IPS-15b (cell line): ENCODE measurements around the gene SRCAP.

ENCODE experiments used
- H3K27me3 ChIP-seq: one replicate; pipeline ENCODE4 v1.6.1; 2013; ENCODE audit warnings: low read length; ENCODE audit not compliant: control insufficient read depth, insufficient read depth
- H3K36me3 ChIP-seq: one replicate; pipeline ENCODE4 v1.6.1; 2013; ENCODE audit warnings: low read length; ENCODE audit not compliant: control insufficient read depth, insufficient read depth
- H3K4me1 ChIP-seq: one replicate; pipeline ENCODE4 v1.6.1; 2013; ENCODE audit warnings: mild to moderate bottlenecking, low read length; ENCODE audit not compliant: control insufficient read depth, insufficient read depth
- H3K4me3 ChIP-seq: one replicate; pipeline ENCODE4 v1.5.1; 2013; ENCODE audit warnings: low read depth, low read length
- H3K9ac ChIP-seq: one replicate; pipeline ENCODE4 v1.6.1; 2013; ENCODE audit warnings: low read depth, mild to moderate bottlenecking, low read length
- H3K9me3 ChIP-seq: one replicate; pipeline ENCODE4 v1.6.1; 2013; ENCODE audit warnings: mild to moderate bottlenecking, low read length; ENCODE audit not compliant: control insufficient read depth, insufficient read depth

Gene SRCAP

GRCh38 chr16:30657866-30658730, 40.9 kb upstream of the SRCAP start, which contains the start of gene FBRS:
Gene FBRS (plus strand): TSS chr16:30658431. CDS start chr16:30659519, 1,088 bp downstream.
- Histone ChIP-seq H3K36me3 (peaks cover 2% of the 10 kb centered on the region), H3K9me3 (no peaks in the 10 kb centered on the region)

GRCh38 chr16:30658731-30659506, 40.1 kb upstream of the SRCAP start:
- Histone ChIP-seq H3K36me3 (peaks cover 2% of the 10 kb centered on the region), H3K9ac (peak overlapping the region; percentile 82), H3K27me3 (peaks cover 38% of the 10 kb centered on the region), H3K9me3 (no peaks in the 10 kb centered on the region), H3K4me1 (no peaks in the 10 kb centered on the region), H3K4me3 (peak overlapping the region; percentile 96)

More at GRCh38 chr16:30657866-30658730, 40.9 kb upstream of the SRCAP start, which contains the start of gene FBRS:
- peak within 1 kb of the TSS; percentile 82 for H3K9ac ChIP-seq
- peaks cover 37% of the 10 kb centered on the region for H3K27me3 ChIP-seq
- H3K4me1 ChIP-seq, result no peaks in the 10 kb centered on the region
- peak within 1 kb of the TSS; percentile 96 for H3K4me3 ChIP-seq

GRCh38 chr16:30659507-30660423, 39.2 kb upstream of the SRCAP start:
- Histone ChIP-seq H3K4me1 (no peaks in the 10 kb centered on the region), H3K36me3 (peaks cover 3% of the 10 kb centered on the region), H3K9me3 (no peaks in the 10 kb centered on the region)

GRCh38 chr16:30660424-30661261, 38.3 kb upstream of the SRCAP start:
- H3K36me3 ChIP-seq, result peaks cover 5% of the 10 kb centered on the region
- no peak overlapping the region for H3K4me3 ChIP-seq
- peaks cover 41% of the 10 kb centered on the region for H3K27me3 ChIP-seq
- no peaks in the 10 kb centered on the region for H3K9me3 ChIP-seq
- no peak overlapping the region for H3K9ac ChIP-seq
- H3K4me1 ChIP-seq, result no peaks in the 10 kb centered on the region

More at GRCh38 chr16:30659507-30660423, 39.2 kb upstream of the SRCAP start:
- H3K9ac ChIP-seq, result no peak overlapping the region
- peaks cover 36% of the 10 kb centered on the region for H3K27me3 ChIP-seq
- peak overlapping the region; percentile 96 for H3K4me3 ChIP-seq

- Histone ChIP-seq H3K27me3 (peaks cover 43% of the 10 kb centered on the region), H3K36me3 (peaks cover 5% of the 10 kb centered on the region), H3K4me1 (no peaks in the 10 kb centered on the region), H3K9me3 (no peaks in the 10 kb centered on the region), H3K9ac (no peak overlapping the region), H3K4me3 (no peak overlapping the region)
Observed at GRCh38 chr16:30662449-30662848, 36.5 kb upstream of the SRCAP start.

GRCh38 chr16:30663038-30663437, 35.9 kb upstream of the SRCAP start:
- peaks cover 5% of the 10 kb centered on the region for H3K36me3 ChIP-seq
- H3K27me3 ChIP-seq, result peaks cover 46% of the 10 kb centered on the region
- no peak overlapping the region for H3K9ac ChIP-seq
- H3K4me1 ChIP-seq, result no peaks in the 10 kb centered on the region
- H3K9me3 ChIP-seq, result no peaks in the 10 kb centered on the region
- H3K4me3 ChIP-seq, result no peak overlapping the region

GRCh38 chr16:30663820-30664219, 35.2 kb upstream of the SRCAP start:
- H3K27me3 ChIP-seq, result peaks cover 49% of the 10 kb centered on the region
- peaks cover 5% of the 10 kb centered on the region for H3K36me3 ChIP-seq
- no peak overlapping the region for H3K9ac ChIP-seq
- no peak overlapping the region for H3K4me3 ChIP-seq
- H3K9me3 ChIP-seq, result no peaks in the 10 kb centered on the region
- H3K4me1 ChIP-seq, result no peaks in the 10 kb centered on the region

GRCh38 chr16:30664616-30665109, 34.3 kb upstream of the SRCAP start:
- no peak overlapping the region for H3K9ac ChIP-seq
- no peak overlapping the region for H3K4me3 ChIP-seq
- H3K9me3 ChIP-seq, result no peaks in the 10 kb centered on the region
- peaks cover 50% of the 10 kb centered on the region for H3K27me3 ChIP-seq
- peaks cover 5% of the 10 kb centered on the region for H3K36me3 ChIP-seq
- H3K4me1 ChIP-seq, result no peaks in the 10 kb centered on the region

- no peak overlapping the region for H3K4me3 ChIP-seq
- H3K9ac ChIP-seq, result no peak overlapping the region
- H3K27me3 ChIP-seq, result peaks cover 50% of the 10 kb centered on the region
- H3K4me1 ChIP-seq, result no peaks in the 10 kb centered on the region
- H3K36me3 ChIP-seq, result peaks cover 5% of the 10 kb centered on the region
- H3K9me3 ChIP-seq, result no peaks in the 10 kb centered on the region
Observed at GRCh38 chr16:30665155-30665829, 33.7 kb upstream of the SRCAP start.

GRCh38 chr16:30665830-30666190, 33.2 kb upstream of the SRCAP start:
- Histone ChIP-seq H3K27me3 (peaks cover 50% of the 10 kb centered on the region), H3K36me3 (peaks cover 5% of the 10 kb centered on the region)

More at GRCh38 chr16:30665830-30666190, 33.2 kb upstream of the SRCAP start:
- Histone ChIP-seq H3K4me3 (no peak overlapping the region), H3K4me1 (no peaks in the 10 kb centered on the region), H3K9ac (no peak overlapping the region), H3K9me3 (no peaks in the 10 kb centered on the region)
